ENCODE data around the gene TTLL6. TPM values are rescaled to one million over a fixed set of nuclear protein-coding genes. Genes with fewer than 3 reads are reported as not detected.
A peak's percentile ranks its signal among the peaks of the same experiment; 100 is the strongest.

The TTLL6 gene
- total RNA-seq, 5 donors from 2014 or later (not counting 1 experiment from before 2014, with no cell fraction given) = not detected

GRCh38 chr17:48795444-48796162 lies 21.4 kb downstream of the TTLL6 start:
- Histone ChIP-seq H3K4me3 (ENCODE audit: control insufficient read depth in 1 of 2, extremely low read depth in 1 of 2, low read length in 1 of 2) (no peak overlapping the region), H3K9me3 (no peaks in the 10 kb centered on the region), H3K36me3 (ENCODE audit: control insufficient read depth in 2 of 2, extremely low read depth in 1 of 2, insufficient read depth in 1 of 2, low read length in 1 of 2) (no peaks in the 10 kb centered on the region), H3K27ac (ENCODE audit: low read length) (no peak overlapping the region), H3K27me3 (replicated peaks in 1 of 2; ENCODE audit: control insufficient read depth in 2 of 2, extremely low read depth in 1 of 2, insufficient read depth in 2 of 2, low read length in 1 of 2) (peaks cover 0 to 67% of the 10 kb centered on the region in 2 experiments), H3K4me1 (ENCODE audit: control insufficient read depth in 1 of 2, extremely low read depth in 1 of 2, insufficient read depth in 2 of 2, low read length in 2 of 2) (peaks cover 0 to 8% of the 10 kb centered on the region in 2 experiments)
- POLR2A ChIA-PET = no interaction called here
- H3K27ac Mint-ChIP-seq = no peak overlapping the region
- no peaks in the 10 kb centered on the region for H3K9me3 Mint-ChIP-seq
- peaks cover 40 to 49% of the 10 kb centered on the region in 2 donors for H3K27me3 Mint-ChIP-seq
- 94% methylated on average over 5 of the region's 10 CpGs for WGBS (ENCODE audit: insufficient coverage)
- H3K4me1 Mint-ChIP-seq = peaks cover 0 to 7% (median 5%) of the 10 kb centered on the region in 3 donors
- DNase-seq (no peak), ATAC-seq (replicated peaks in 1 of 4) (no peak)
- CTCF ChIA-PET = interaction anchor here in 1 of 2 donors (0.6 kb wide), 1 partner anchor 120 kb away, joined by 7 read pairs; no protein-coding TSS in a partner anchor
- no peaks in the 10 kb centered on the region for H3K36me3 Mint-ChIP-seq
- no peak overlapping the region for H3K4me3 Mint-ChIP-seq

- Histone ChIP-seq H3K4me1 (ENCODE audit: control insufficient read depth in 1 of 2, extremely low read depth in 1 of 2, insufficient read depth in 2 of 2, low read length in 2 of 2) (peaks cover 0 to 8% of the 10 kb centered on the region in 2 experiments), H3K27ac (ENCODE audit: low read length) (no peak overlapping the region), H3K36me3 (ENCODE audit: control insufficient read depth in 2 of 2, extremely low read depth in 1 of 2, insufficient read depth in 1 of 2, low read length in 1 of 2) (no peaks in the 10 kb centered on the region), H3K9me3 (no peaks in the 10 kb centered on the region), H3K4me3 (ENCODE audit: control insufficient read depth in 1 of 2, extremely low read depth in 1 of 2, low read length in 1 of 2) (no peak overlapping the region), H3K27me3 (replicated peaks in 1 of 2; ENCODE audit: control insufficient read depth in 2 of 2, extremely low read depth in 1 of 2, insufficient read depth in 2 of 2, low read length in 1 of 2) (peaks cover 0 to 64% of the 10 kb centered on the region in 2 experiments)
- Mint-ChIP-seq H3K27ac (no peak overlapping the region), H3K4me1 (peaks cover 0 to 7% (median 5%) of the 10 kb centered on the region in 3 donors), H3K9me3 (no peaks in the 10 kb centered on the region), H3K27me3 (peaks cover 50 to 54% of the 10 kb centered on the region in 2 donors), H3K36me3 (no peaks in the 10 kb centered on the region), H3K4me3 (no peak overlapping the region)
- POLR2A ChIA-PET = no interaction called here
- no peak for ATAC-seq (replicated peaks in 1 of 4)
- no peak for DNase-seq
- WGBS (ENCODE audit: insufficient coverage) = 58% methylated on average over 3 of the region's 3 CpGs
- CTCF ChIA-PET = no interaction called here
Observed at GRCh38 chr17:48792033-48792798, 24.8 kb downstream of the TTLL6 start.

- no peaks in the 10 kb centered on the region for H3K36me3 Mint-ChIP-seq
- H3K36me3 ChIP-seq (ENCODE audit: control insufficient read depth in 2 of 2, extremely low read depth in 1 of 2, insufficient read depth in 1 of 2, low read length in 1 of 2) = no peaks in the 10 kb centered on the region
- H3K27ac ChIP-seq (ENCODE audit: low read length) = no peak overlapping the region
- POLR2A ChIA-PET = no interaction called here
- H3K4me1 Mint-ChIP-seq = peaks cover 0 to 7% (median 5%) of the 10 kb centered on the region in 3 donors
- H3K4me3 ChIP-seq (ENCODE audit: control insufficient read depth in 1 of 2, extremely low read depth in 1 of 2, low read length in 1 of 2) = no peak overlapping the region
- CTCF ChIA-PET = interaction anchor here in 1 of 2 donors (0.5 to 1.0 kb wide), 3 partner anchors 12 to 118 kb away, joined by 3 to 5 read pairs (median 4); no protein-coding TSS in a partner anchor
- H3K9me3 Mint-ChIP-seq = no peaks in the 10 kb centered on the region
- H3K9me3 ChIP-seq = no peaks in the 10 kb centered on the region
- H3K4me3 Mint-ChIP-seq = no peak overlapping the region
- 61% methylated on average over 6 of the region's 14 CpGs for WGBS (ENCODE audit: insufficient coverage)
- ATAC-seq (replicated peaks in 1 of 4) (peak in 2 of 4 experiments; percentile 47 to 52), DNase-seq (peak in 8 of 35 experiments; percentile 4 to 43 (median 12))
- H3K27me3 ChIP-seq (replicated peaks in 1 of 2; ENCODE audit: control insufficient read depth in 2 of 2, extremely low read depth in 1 of 2, insufficient read depth in 2 of 2, low read length in 1 of 2) = peaks cover 0 to 67% of the 10 kb centered on the region in 2 experiments
- no peak overlapping the region for H3K27ac Mint-ChIP-seq
- H3K4me1 ChIP-seq (ENCODE audit: control insufficient read depth in 1 of 2, extremely low read depth in 1 of 2, insufficient read depth in 2 of 2, low read length in 2 of 2) = peaks cover 0 to 8% of the 10 kb centered on the region in 2 experiments
- peaks cover 51 to 54% of the 10 kb centered on the region in 2 donors for H3K27me3 Mint-ChIP-seq
Observed at GRCh38 chr17:48791128-48792032, 25.6 kb downstream of the TTLL6 start.

- ATAC-seq (replicated peaks in 1 of 4) (peak in 1 of 4 experiments; percentile 23), DNase-seq (no peak)
- Mint-ChIP-seq H3K9me3 (no peaks in the 10 kb centered on the region), H3K27ac (no peak overlapping the region), H3K4me3 (no peak overlapping the region), H3K4me1 (peaks cover 0 to 7% (median 5%) of the 10 kb centered on the region in 3 donors), H3K36me3 (no peaks in the 10 kb centered on the region), H3K27me3 (peaks cover 52 to 57% of the 10 kb centered on the region in 2 donors)
- H3K27me3 ChIP-seq (replicated peaks in 1 of 2; ENCODE audit: control insufficient read depth in 2 of 2, extremely low read depth in 1 of 2, insufficient read depth in 2 of 2, low read length in 1 of 2) = peaks cover 0 to 69% of the 10 kb centered on the region in 2 experiments
- no peak overlapping the region for H3K4me3 ChIP-seq (ENCODE audit: control insufficient read depth in 1 of 2, extremely low read depth in 1 of 2, low read length in 1 of 2)
- WGBS (ENCODE audit: insufficient coverage) = 46% methylated on average over 7 of the region's 9 CpGs
- H3K27ac ChIP-seq (ENCODE audit: low read length) = no peak overlapping the region
- H3K36me3 ChIP-seq (ENCODE audit: control insufficient read depth in 2 of 2, extremely low read depth in 1 of 2, insufficient read depth in 1 of 2, low read length in 1 of 2) = no peaks in the 10 kb centered on the region
- H3K4me1 ChIP-seq (ENCODE audit: control insufficient read depth in 1 of 2, extremely low read depth in 1 of 2, insufficient read depth in 2 of 2, low read length in 2 of 2) = peaks cover 0 to 8% of the 10 kb centered on the region in 2 experiments
- ChIA-PET CTCF (interaction anchor here in 1 of 2 donors (0.5 to 1.0 kb wide), 3 partner anchors 13 to 117 kb away, joined by 3 to 5 read pairs (median 4); no protein-coding TSS in a partner anchor), POLR2A (no interaction called here)
- no peaks in the 10 kb centered on the region for H3K9me3 ChIP-seq
Observed at GRCh38 chr17:48790607-48791127, 26.4 kb downstream of the TTLL6 start.

- CTCF ChIA-PET = interaction anchor here in 1 of 2 donors (0.5 kb wide), 1 partner anchor 9 kb away, joined by 5 read pairs; no protein-coding TSS in a partner anchor
- H3K36me3 ChIP-seq (ENCODE audit: control insufficient read depth in 2 of 2, extremely low read depth in 1 of 2, insufficient read depth in 1 of 2, low read length in 1 of 2) = no peaks in the 10 kb centered on the region
- Mint-ChIP-seq H3K9me3 (no peaks in the 10 kb centered on the region), H3K4me3 (no peak overlapping the region), H3K4me1 (peaks cover 0 to 7% (median 5%) of the 10 kb centered on the region in 3 donors), H3K36me3 (no peaks in the 10 kb centered on the region), H3K27me3 (peaks cover 39 to 52% of the 10 kb centered on the region in 2 donors), H3K27ac (no peak overlapping the region)
- POLR2A ChIA-PET = no interaction called here
- H3K9me3 ChIP-seq = no peaks in the 10 kb centered on the region
- ATAC-seq (replicated peaks in 1 of 4) (no peak), DNase-seq (no peak)
- H3K27me3 ChIP-seq (replicated peaks in 1 of 2; ENCODE audit: control insufficient read depth in 2 of 2, extremely low read depth in 1 of 2, insufficient read depth in 2 of 2, low read length in 1 of 2) = peaks cover 0 to 57% of the 10 kb centered on the region in 2 experiments
- no peak overlapping the region for H3K27ac ChIP-seq (ENCODE audit: low read length)
- H3K4me3 ChIP-seq (ENCODE audit: control insufficient read depth in 1 of 2, extremely low read depth in 1 of 2, low read length in 1 of 2) = no peak overlapping the region
- peaks cover 0 to 8% of the 10 kb centered on the region in 2 experiments for H3K4me1 ChIP-seq (ENCODE audit: control insufficient read depth in 1 of 2, extremely low read depth in 1 of 2, insufficient read depth in 2 of 2, low read length in 2 of 2)
- WGBS (ENCODE audit: insufficient coverage) = 79% methylated on average over 6 of the region's 7 CpGs
Observed at GRCh38 chr17:48787828-48788227, 29.2 kb downstream of the TTLL6 start.

All from T-cell (primary cell).